ENCODE measurements around the gene AKAP13. TPM values are rescaled to one million over a fixed set of nuclear protein-coding genes. Genes with fewer than 3 reads are reported as not detected.

The AKAP13 gene
- total RNA-seq, 1 donor from 2014 or later: 41.1 TPM

- TF ChIP-seq CTCF (IDR thresholded peaks at IDR 0.05; ENCODE audit: insufficient read depth, low read length, severe bottlenecking): no peak
- H3K4me3 ChIP-seq (ENCODE audit: low read depth, low read length): no peak overlapping the region
- no peaks in the 10 kb centered on the region for H3K36me3 ChIP-seq (ENCODE audit: control insufficient read depth, insufficient read depth, low read length)
- FAIRE-seq (no peak), DNase-seq (ENCODE audit: low read depth) (no peak)
- no peaks in the 10 kb centered on the region for H3K27me3 ChIP-seq (ENCODE audit: control insufficient read depth, insufficient read depth, low read length)
Measured at GRCh38 chr15:85507114-85507513, 126.7 kb downstream of the AKAP13 start.

GRCh38 chr15:85509973-85510372 is 129.6 kb downstream of the AKAP13 start:
- Histone ChIP-seq H3K27me3 (ENCODE audit: control insufficient read depth, insufficient read depth, low read length) (no peaks in the 10 kb centered on the region), H3K36me3 (ENCODE audit: control insufficient read depth, insufficient read depth, low read length) (no peaks in the 10 kb centered on the region), H3K4me3 (ENCODE audit: low read depth, low read length) (no peak overlapping the region)
- DNase-seq (ENCODE audit: low read depth): no peak
- TF ChIP-seq CTCF (IDR thresholded peaks at IDR 0.05; ENCODE audit: insufficient read depth, low read length, severe bottlenecking): no peak
- FAIRE-seq: no peak

GRCh38 chr15:85514413-85514812 is 134.0 kb downstream of the AKAP13 start:
- no peak for DNase-seq (ENCODE audit: low read depth)
- no peaks in the 10 kb centered on the region for H3K27me3 ChIP-seq (ENCODE audit: control insufficient read depth, insufficient read depth, low read length)
- TF ChIP-seq CTCF (IDR thresholded peaks at IDR 0.05; ENCODE audit: insufficient read depth, low read length, severe bottlenecking): no peak
- no peak for FAIRE-seq
- no peak overlapping the region for H3K4me3 ChIP-seq (ENCODE audit: low read depth, low read length)
- H3K36me3 ChIP-seq (ENCODE audit: control insufficient read depth, insufficient read depth, low read length): no peaks in the 10 kb centered on the region

GRCh38 chr15:85515212-85515611 is 134.8 kb downstream of the AKAP13 start:
- no peak for DNase-seq (ENCODE audit: low read depth)
- no peak for FAIRE-seq
- Histone ChIP-seq H3K36me3 (ENCODE audit: control insufficient read depth, insufficient read depth, low read length) (no peaks in the 10 kb centered on the region), H3K27me3 (ENCODE audit: control insufficient read depth, insufficient read depth, low read length) (no peaks in the 10 kb centered on the region), H3K4me3 (ENCODE audit: low read depth, low read length) (no peak overlapping the region)
- TF ChIP-seq CTCF (IDR thresholded peaks at IDR 0.05; ENCODE audit: insufficient read depth, low read length, severe bottlenecking): no peak

- FAIRE-seq (no peak), DNase-seq (ENCODE audit: low read depth) (no peak)
- no peak for TF ChIP-seq CTCF (IDR thresholded peaks at IDR 0.05; ENCODE audit: insufficient read depth, low read length, severe bottlenecking)
- H3K27me3 ChIP-seq (ENCODE audit: control insufficient read depth, insufficient read depth, low read length): no peaks in the 10 kb centered on the region
- no peak overlapping the region for H3K4me3 ChIP-seq (ENCODE audit: low read depth, low read length)
- H3K36me3 ChIP-seq (ENCODE audit: control insufficient read depth, insufficient read depth, low read length): no peaks in the 10 kb centered on the region
Measured at GRCh38 chr15:85517086-85517485, 136.7 kb downstream of the AKAP13 start.

- no peak for DNase-seq (ENCODE audit: low read depth)
- no peak for FAIRE-seq
Measured at GRCh38 chr15:85518979-85519761, 138.8 kb downstream of the AKAP13 start.

More at GRCh38 chr15:85518979-85519761, 138.8 kb downstream of the AKAP13 start:
- no peaks in the 10 kb centered on the region for H3K27me3 ChIP-seq (ENCODE audit: control insufficient read depth, insufficient read depth, low read length)
- no peak for TF ChIP-seq CTCF (IDR thresholded peaks at IDR 0.05; ENCODE audit: insufficient read depth, low read length, severe bottlenecking)
- H3K36me3 ChIP-seq (ENCODE audit: control insufficient read depth, insufficient read depth, low read length): no peaks in the 10 kb centered on the region
- H3K4me3 ChIP-seq (ENCODE audit: low read depth, low read length): no peak overlapping the region
